ENCODE results near the gene MLXIP.

Gene MLXIP

DNA sequence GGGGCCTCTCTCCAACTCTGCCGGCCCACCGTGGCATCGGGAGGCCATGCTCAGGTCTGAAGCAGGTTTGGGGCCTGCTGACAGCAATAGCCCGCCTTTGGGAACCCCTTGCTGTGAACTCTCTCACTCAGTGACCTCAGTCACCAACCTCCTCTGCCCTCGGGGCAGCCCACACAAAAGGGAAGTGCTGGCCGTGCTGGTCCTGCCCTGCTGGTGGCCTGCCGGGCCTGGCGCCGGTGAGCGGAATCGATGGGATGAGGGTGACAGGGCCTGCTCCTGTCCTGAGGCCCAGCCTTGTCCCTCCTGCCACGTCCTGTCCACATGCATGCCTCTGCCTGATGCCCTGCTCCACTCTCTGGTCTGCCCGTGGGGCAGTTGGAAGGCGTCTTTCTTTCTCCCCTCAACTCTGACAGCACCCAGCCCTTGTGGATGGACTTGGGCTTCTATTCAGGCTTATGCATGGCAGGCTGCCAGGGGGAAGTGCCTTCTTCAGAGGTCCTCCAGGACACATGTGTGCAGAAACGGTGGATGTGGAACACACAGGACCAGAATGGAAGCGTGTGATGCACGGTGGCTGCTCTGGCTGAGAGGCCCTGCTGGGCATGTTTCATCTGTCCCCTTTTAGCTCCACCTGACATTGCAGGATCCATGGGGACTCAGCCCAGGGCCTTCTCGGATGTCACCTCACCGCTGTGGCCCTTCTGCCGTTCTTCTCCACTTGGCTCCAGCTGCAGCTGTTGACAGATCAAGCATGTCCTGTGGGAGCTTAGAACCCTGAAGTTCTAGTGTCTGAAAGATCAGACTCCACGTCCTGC lies 63.6 kb downstream of the MLXIP start:
- H3F3A ChIP-seq (ENCODE audit: low read depth): no peaks in the 10 kb centered on the region
- H3K9me3 ChIP-seq (ENCODE audit: insufficient read depth, low read depth, low read length): no peaks in the 10 kb centered on the region
- H3K27me3 ChIP-seq (ENCODE audit: insufficient read depth, low read length, poor library complexity, severe bottlenecking): no peaks in the 10 kb centered on the region
- no peaks in the 10 kb centered on the region for H3K79me2 ChIP-seq (ENCODE audit: insufficient read depth, low read length)
- no peak overlapping the region for H3K4me3 ChIP-seq (ENCODE audit: low read length, poor library complexity, severe bottlenecking)
- H3K4me1 ChIP-seq (ENCODE audit: insufficient read depth, low read length, poor library complexity, severe bottlenecking): no peaks in the 10 kb centered on the region
- no peak overlapping the region for H2AFZ ChIP-seq (ENCODE audit: low read length)
- H3K9me2 ChIP-seq (replicated peaks; ENCODE audit: low read depth, low read length): no peaks in the 10 kb centered on the region
- TF ChIP-seq EZH2phosphoT487 (IDR thresholded peaks at IDR 0.05; ENCODE audit: borderline replicate concordance): no peak
- TF ChIP-seq, protein P1, sequence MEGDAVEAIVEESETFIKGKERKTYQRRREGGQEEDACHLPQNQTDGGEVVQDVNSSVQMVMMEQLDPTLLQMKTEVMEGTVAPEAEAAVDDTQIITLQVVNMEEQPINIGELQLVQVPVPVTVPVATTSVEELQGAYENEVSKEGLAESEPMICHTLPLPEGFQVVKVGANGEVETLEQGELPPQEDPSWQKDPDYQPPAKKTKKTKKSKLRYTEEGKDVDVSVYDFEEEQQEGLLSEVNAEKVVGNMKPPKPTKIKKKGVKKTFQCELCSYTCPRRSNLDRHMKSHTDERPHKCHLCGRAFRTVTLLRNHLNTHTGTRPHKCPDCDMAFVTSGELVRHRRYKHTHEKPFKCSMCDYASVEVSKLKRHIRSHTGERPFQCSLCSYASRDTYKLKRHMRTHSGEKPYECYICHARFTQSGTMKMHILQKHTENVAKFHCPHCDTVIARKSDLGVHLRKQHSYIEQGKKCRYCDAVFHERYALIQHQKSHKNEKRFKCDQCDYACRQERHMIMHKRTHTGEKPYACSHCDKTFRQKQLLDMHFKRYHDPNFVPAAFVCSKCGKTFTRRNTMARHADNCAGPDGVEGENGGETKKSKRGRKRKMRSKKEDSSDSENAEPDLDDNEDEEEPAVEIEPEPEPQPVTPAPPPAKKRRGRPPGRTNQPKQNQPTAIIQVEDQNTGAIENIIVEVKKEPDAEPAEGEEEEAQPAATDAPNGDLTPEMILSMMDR (conservative IDR thresholded peaks at IDR 0.05; ENCODE audit: low read length): no peak
- H3K9ac ChIP-seq (ENCODE audit: low read depth, low read length, poor library complexity, severe bottlenecking): no peak overlapping the region
- H4K20me1 ChIP-seq (ENCODE audit: insufficient read depth, low read length, poor library complexity, severe bottlenecking): no peaks in the 10 kb centered on the region
- H3K4me2 ChIP-seq (ENCODE audit: low read depth, low read length, poor library complexity, severe bottlenecking): no peak overlapping the region
- peaks cover 27% of the 10 kb centered on the region; the same call in 1 of the 2 replicates for H3K36me3 ChIP-seq (ENCODE audit: insufficient read depth, low read length)

DNA sequence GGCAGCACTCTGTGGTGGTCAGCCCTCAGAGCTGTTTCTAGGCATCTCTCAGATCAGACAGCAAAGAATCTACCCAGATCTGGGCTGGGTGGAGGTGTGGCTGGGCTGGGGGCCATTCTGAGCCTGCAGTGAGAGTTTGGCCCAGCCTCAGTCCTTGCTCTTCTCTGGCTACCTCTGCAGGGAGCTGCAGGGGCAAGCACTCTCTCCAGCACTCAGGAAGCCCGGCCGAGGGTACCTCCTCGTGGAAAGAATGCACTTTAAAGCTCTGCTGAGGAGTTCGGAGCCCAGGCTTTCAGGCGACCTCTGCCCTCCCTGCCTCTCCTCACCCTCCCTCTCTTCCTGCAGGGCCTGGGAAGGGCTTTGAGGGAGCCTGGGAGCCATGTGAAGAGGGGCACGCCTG lies 64.3 kb downstream of the MLXIP start:
- TF ChIP-seq EZH2phosphoT487 (IDR thresholded peaks at IDR 0.05; ENCODE audit: borderline replicate concordance): no peak
- TF ChIP-seq, protein P1 (conservative IDR thresholded peaks at IDR 0.05; ENCODE audit: low read length): no peak
- H3K9me2 ChIP-seq (replicated peaks; ENCODE audit: low read depth, low read length): no peaks in the 10 kb centered on the region
- H3K27me3 ChIP-seq (ENCODE audit: insufficient read depth, low read length, poor library complexity, severe bottlenecking): no peaks in the 10 kb centered on the region
- H3K4me1 ChIP-seq (ENCODE audit: insufficient read depth, low read length, poor library complexity, severe bottlenecking): no peaks in the 10 kb centered on the region
- no peak overlapping the region for H2AFZ ChIP-seq (ENCODE audit: low read length)
- no peak overlapping the region for H3K9ac ChIP-seq (ENCODE audit: low read depth, low read length, poor library complexity, severe bottlenecking)
- no peaks in the 10 kb centered on the region for H3F3A ChIP-seq (ENCODE audit: low read depth)
- no peaks in the 10 kb centered on the region for H3K79me2 ChIP-seq (ENCODE audit: insufficient read depth, low read length)
- no peaks in the 10 kb centered on the region for H3K9me3 ChIP-seq (ENCODE audit: insufficient read depth, low read depth, low read length)
- H3K36me3 ChIP-seq (ENCODE audit: insufficient read depth, low read length): peaks cover 27% of the 10 kb centered on the region; the same call in 1 of the 2 replicates
- no peaks in the 10 kb centered on the region for H4K20me1 ChIP-seq (ENCODE audit: insufficient read depth, low read length, poor library complexity, severe bottlenecking)
- H3K4me2 ChIP-seq (ENCODE audit: low read depth, low read length, poor library complexity, severe bottlenecking): no peak overlapping the region
- no peak overlapping the region for H3K4me3 ChIP-seq (ENCODE audit: low read length, poor library complexity, severe bottlenecking)

DNA sequence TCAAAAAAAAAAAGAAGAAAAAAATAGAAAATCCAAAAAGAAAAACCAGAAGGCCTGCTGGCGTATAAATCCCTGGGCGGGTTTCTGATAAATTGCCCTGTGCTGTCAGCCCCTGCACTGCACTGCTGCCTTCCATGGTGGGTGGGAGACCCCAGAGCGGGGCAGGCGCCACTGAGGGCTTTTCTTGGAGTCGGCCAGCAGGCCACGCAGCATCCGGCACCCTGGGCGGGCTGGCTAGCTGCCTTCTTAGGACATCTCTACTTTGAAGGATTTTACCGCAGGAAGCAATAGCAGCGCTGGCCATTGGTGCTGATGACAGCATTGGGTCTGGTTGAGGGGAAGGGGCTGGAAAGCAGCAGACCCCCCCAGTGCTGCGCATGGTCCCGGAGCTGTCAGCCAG lies 66.3 kb downstream of the MLXIP start:
- H3K4me2 ChIP-seq (ENCODE audit: low read depth, low read length, poor library complexity, severe bottlenecking): no peak overlapping the region
- H3K4me3 ChIP-seq (ENCODE audit: low read length, poor library complexity, severe bottlenecking): no peak overlapping the region
- no peak overlapping the region for H2AFZ ChIP-seq (ENCODE audit: low read length)
- H4K20me1 ChIP-seq (ENCODE audit: insufficient read depth, low read length, poor library complexity, severe bottlenecking): no peaks in the 10 kb centered on the region
- peaks cover 18% of the 10 kb centered on the region; the same call in 1 of the 2 replicates for H3K36me3 ChIP-seq (ENCODE audit: insufficient read depth, low read length)
- H3K9me3 ChIP-seq (ENCODE audit: insufficient read depth, low read depth, low read length): no peaks in the 10 kb centered on the region
- no peaks in the 10 kb centered on the region for H3K27me3 ChIP-seq (ENCODE audit: insufficient read depth, low read length, poor library complexity, severe bottlenecking)
- TF ChIP-seq EZH2phosphoT487 (IDR thresholded peaks at IDR 0.05; ENCODE audit: borderline replicate concordance): no peak
- TF ChIP-seq, protein P1 (conservative IDR thresholded peaks at IDR 0.05; ENCODE audit: low read length): no peak
- no peaks in the 10 kb centered on the region for H3K9me2 ChIP-seq (replicated peaks; ENCODE audit: low read depth, low read length)
- H3K9ac ChIP-seq (ENCODE audit: low read depth, low read length, poor library complexity, severe bottlenecking): no peak overlapping the region
- H3K79me2 ChIP-seq (ENCODE audit: insufficient read depth, low read length): no peaks in the 10 kb centered on the region
- no peaks in the 10 kb centered on the region for H3F3A ChIP-seq (ENCODE audit: low read depth)
- H3K4me1 ChIP-seq (ENCODE audit: insufficient read depth, low read length, poor library complexity, severe bottlenecking): no peaks in the 10 kb centered on the region

Data from Loucy (cell line).